NT2/D1 (cell line): ENCODE measurements around the gene TM4SF1.

ENCODE experiments used
- SUZ12 ChIP-seq: IDR thresholded peaks from 2 replicates; pipeline ENCODE4 v1.6.1; 2011; ENCODE audit not compliant: insufficient read length, insufficient read depth; ENCODE audit errors: extremely low read depth
- YY1 ChIP-seq: IDR thresholded peaks from 2 replicates; pipeline ENCODE4 v1.6.1; 2011; ENCODE audit not compliant: insufficient read length, insufficient read depth

GRCh38 chr3:149336925-149337324 lies 40.5 kb downstream of the TM4SF1 start:
- no peak for TF ChIP-seq YY1
- no peak for TF ChIP-seq SUZ12
